GM12891 (cell line): Measurements from ENCODE around the gene HNF1A.

ENCODE experiments used
- POLR2A ChIP-seq: IDR thresholded peaks from 2 replicates; pipeline ENCODE4 v1.6.1; 2011; ENCODE audit warnings: low read depth, low read length, control low read depth
- POLR2AphosphoS5 ChIP-seq: IDR thresholded peaks from 2 replicates; pipeline ENCODE4 v1.6.1; 2011; ENCODE audit warnings: low read depth, low read length, control low read depth
- SPI1 ChIP-seq: IDR thresholded peaks from 2 replicates; pipeline ENCODE4 v1.6.1; 2011; ENCODE audit warnings: low read depth, low read length, control low read depth
- TAF1 ChIP-seq: IDR thresholded peaks from 2 replicates; pipeline ENCODE4 v1.6.1; 2011; ENCODE audit warnings: low read depth, low read length, control low read depth

GRCh38 chr12:121001841-121002483 is 23.6 kb downstream of the HNF1A start:
- TF ChIP-seq POLR2A (no peak), SPI1 (no peak), TAF1 (no peak), POLR2AphosphoS5 (no peak)
